Measurements from ENCODE around the gene ABCB7.

ABCB7 gene

DNA sequence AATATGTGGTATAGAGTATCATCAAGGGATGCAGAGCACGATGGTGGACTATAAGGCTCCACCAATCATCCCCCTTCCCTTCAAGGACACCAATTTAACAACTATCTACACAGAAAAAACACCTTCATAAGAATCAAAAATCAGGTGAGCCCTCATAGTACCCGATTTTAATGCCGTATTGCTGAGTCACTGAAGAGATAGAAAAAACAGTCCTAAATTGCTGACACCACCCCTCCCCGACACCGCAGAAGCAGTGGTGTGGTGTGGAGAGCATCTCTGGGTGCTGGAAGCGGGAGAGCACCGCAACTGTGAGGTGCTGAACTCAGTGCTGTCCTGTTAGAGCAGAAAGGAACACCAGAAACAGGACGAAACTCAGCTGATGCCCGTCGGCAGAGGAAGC, 49.3 kb downstream of the ABCB7 start:
- Histone ChIP-seq H3K36me3 (ENCODE audit: control insufficient read depth in 2 of 2, insufficient read depth in 2 of 2, low read length in 2 of 2) (no peaks in the 10 kb centered on the region), H3K9ac (ENCODE audit: low read depth in 1 of 2, low read length in 2 of 2) (no peak overlapping the region), H3K27ac (ENCODE audit: low read depth in 2 of 2, low read length in 2 of 2) (no peak overlapping the region), H3K4me3 (ENCODE audit: low read length in 2 of 2) (no peak overlapping the region), H3K4me1 (ENCODE audit: control insufficient read depth in 2 of 2, insufficient read depth in 2 of 2, low read length in 2 of 2) (no peaks in the 10 kb centered on the region), H3K9me3 (ENCODE audit: control insufficient read depth in 2 of 2, low read length in 2 of 2) (no peaks in the 10 kb centered on the region), H3K27me3 (ENCODE audit: control insufficient read depth in 2 of 2, insufficient read depth in 2 of 2, low read length in 2 of 2) (no peaks in the 10 kb centered on the region)

DNA sequence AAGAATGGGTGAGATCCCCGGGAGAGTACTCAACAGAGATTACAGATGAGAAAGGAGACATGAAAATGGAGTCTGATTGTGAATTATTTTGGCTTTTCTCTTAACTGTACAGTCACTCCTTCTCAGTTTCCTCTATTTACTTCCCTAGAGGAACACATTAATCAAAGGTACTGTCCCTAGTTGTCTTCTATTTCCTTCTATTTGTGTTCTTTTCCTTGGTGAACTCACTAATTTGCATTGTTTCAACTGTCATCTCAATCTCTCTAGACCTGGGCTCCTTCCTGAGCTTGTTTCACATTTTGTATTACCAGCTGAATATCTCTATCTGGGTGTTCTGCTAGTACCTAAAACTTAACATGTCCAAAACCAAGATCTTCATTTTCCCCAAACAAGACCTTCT, 59.8 kb downstream of the ABCB7 start:
- H3K36me3 ChIP-seq (ENCODE audit: control insufficient read depth in 2 of 2, insufficient read depth in 2 of 2, low read length in 2 of 2): no peaks in the 10 kb centered on the region
- H3K4me3 ChIP-seq (ENCODE audit: low read length in 2 of 2): no peak overlapping the region
- no peaks in the 10 kb centered on the region for H3K27me3 ChIP-seq (ENCODE audit: control insufficient read depth in 2 of 2, insufficient read depth in 2 of 2, low read length in 2 of 2)
- no peak overlapping the region for H3K27ac ChIP-seq (ENCODE audit: low read depth in 2 of 2, low read length in 2 of 2)
- no peak overlapping the region for H3K9ac ChIP-seq (ENCODE audit: low read depth in 1 of 2, low read length in 2 of 2)
- no peaks in the 10 kb centered on the region for H3K9me3 ChIP-seq (ENCODE audit: control insufficient read depth in 2 of 2, low read length in 2 of 2)
- H3K4me1 ChIP-seq (ENCODE audit: control insufficient read depth in 2 of 2, insufficient read depth in 2 of 2, low read length in 2 of 2): no peaks in the 10 kb centered on the region

GRCh38 chrX:75086731-75087195, 69.3 kb downstream of the ABCB7 start:
- no peak overlapping the region for H3K27ac ChIP-seq (ENCODE audit: low read depth in 2 of 2, low read length in 2 of 2)

DNA sequence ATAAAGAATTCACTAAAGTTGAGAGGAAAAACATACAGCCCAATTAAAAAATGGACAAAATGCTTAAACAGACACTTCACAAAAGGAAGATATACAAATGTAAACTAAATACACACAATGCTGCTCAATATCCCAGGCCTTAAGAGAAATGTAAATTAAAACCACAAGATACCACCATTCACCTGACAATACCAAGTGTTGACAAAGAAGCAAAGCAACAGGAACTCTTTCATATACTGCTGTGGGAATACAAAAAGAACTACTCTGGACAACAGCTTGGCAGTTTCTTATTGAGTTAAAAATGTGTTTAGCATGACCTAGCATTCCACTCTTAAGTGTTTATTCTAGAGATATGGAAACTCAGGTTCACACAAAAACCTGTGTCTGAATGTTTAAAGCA, 71.3 kb downstream of the ABCB7 start:
- Histone ChIP-seq H3K4me3 (ENCODE audit: low read length in 2 of 2) (no peak overlapping the region), H3K9me3 (ENCODE audit: control insufficient read depth in 2 of 2, low read length in 2 of 2) (no peaks in the 10 kb centered on the region), H3K4me1 (ENCODE audit: control insufficient read depth in 2 of 2, insufficient read depth in 2 of 2, low read length in 2 of 2) (no peaks in the 10 kb centered on the region), H3K36me3 (ENCODE audit: control insufficient read depth in 2 of 2, insufficient read depth in 2 of 2, low read length in 2 of 2) (no peaks in the 10 kb centered on the region), H3K9ac (ENCODE audit: low read depth in 1 of 2, low read length in 2 of 2) (no peak overlapping the region), H3K27me3 (ENCODE audit: control insufficient read depth in 2 of 2, insufficient read depth in 2 of 2, low read length in 2 of 2) (no peaks in the 10 kb centered on the region), H3K27ac (ENCODE audit: low read depth in 2 of 2, low read length in 2 of 2) (no peak overlapping the region)

More at GRCh38 chrX:75086731-75087195, 69.3 kb downstream of the ABCB7 start:
- Histone ChIP-seq H3K27me3 (ENCODE audit: control insufficient read depth in 2 of 2, insufficient read depth in 2 of 2, low read length in 2 of 2) (no peaks in the 10 kb centered on the region), H3K4me3 (ENCODE audit: low read length in 2 of 2) (no peak overlapping the region), H3K4me1 (ENCODE audit: control insufficient read depth in 2 of 2, insufficient read depth in 2 of 2, low read length in 2 of 2) (no peaks in the 10 kb centered on the region), H3K36me3 (ENCODE audit: control insufficient read depth in 2 of 2, insufficient read depth in 2 of 2, low read length in 2 of 2) (no peaks in the 10 kb centered on the region), H3K9me3 (ENCODE audit: control insufficient read depth in 2 of 2, low read length in 2 of 2) (no peaks in the 10 kb centered on the region), H3K9ac (ENCODE audit: low read depth in 1 of 2, low read length in 2 of 2) (no peak overlapping the region)

GRCh38 chrX:75076429-75076828, 79.7 kb downstream of the ABCB7 start:
- Histone ChIP-seq H3K9ac (ENCODE audit: low read depth in 1 of 2, low read length in 2 of 2) (no peak overlapping the region), H3K36me3 (ENCODE audit: control insufficient read depth in 2 of 2, insufficient read depth in 2 of 2, low read length in 2 of 2) (no peaks in the 10 kb centered on the region), H3K27me3 (ENCODE audit: control insufficient read depth in 2 of 2, insufficient read depth in 2 of 2, low read length in 2 of 2) (no peaks in the 10 kb centered on the region), H3K4me1 (ENCODE audit: control insufficient read depth in 2 of 2, insufficient read depth in 2 of 2, low read length in 2 of 2) (no peaks in the 10 kb centered on the region), H3K9me3 (ENCODE audit: control insufficient read depth in 2 of 2, low read length in 2 of 2) (no peaks in the 10 kb centered on the region), H3K27ac (ENCODE audit: low read depth in 2 of 2, low read length in 2 of 2) (no peak overlapping the region), H3K4me3 (ENCODE audit: low read length in 2 of 2) (no peak overlapping the region)

- H3K4me1 ChIP-seq (ENCODE audit: control insufficient read depth in 2 of 2, insufficient read depth in 2 of 2, low read length in 2 of 2): no peaks in the 10 kb centered on the region
- H3K27ac ChIP-seq (ENCODE audit: low read depth in 2 of 2, low read length in 2 of 2): no peak overlapping the region
- H3K36me3 ChIP-seq (ENCODE audit: control insufficient read depth in 2 of 2, insufficient read depth in 2 of 2, low read length in 2 of 2): no peaks in the 10 kb centered on the region
- no peaks in the 10 kb centered on the region for H3K9me3 ChIP-seq (ENCODE audit: control insufficient read depth in 2 of 2, low read length in 2 of 2)
- H3K4me3 ChIP-seq (ENCODE audit: low read length in 2 of 2): no peak overlapping the region
- no peaks in the 10 kb centered on the region for H3K27me3 ChIP-seq (ENCODE audit: control insufficient read depth in 2 of 2, insufficient read depth in 2 of 2, low read length in 2 of 2)
- no peak overlapping the region for H3K9ac ChIP-seq (ENCODE audit: low read depth in 1 of 2, low read length in 2 of 2)
Measured at GRCh38 chrX:75074475-75074874, 81.6 kb downstream of the ABCB7 start.

DNA sequence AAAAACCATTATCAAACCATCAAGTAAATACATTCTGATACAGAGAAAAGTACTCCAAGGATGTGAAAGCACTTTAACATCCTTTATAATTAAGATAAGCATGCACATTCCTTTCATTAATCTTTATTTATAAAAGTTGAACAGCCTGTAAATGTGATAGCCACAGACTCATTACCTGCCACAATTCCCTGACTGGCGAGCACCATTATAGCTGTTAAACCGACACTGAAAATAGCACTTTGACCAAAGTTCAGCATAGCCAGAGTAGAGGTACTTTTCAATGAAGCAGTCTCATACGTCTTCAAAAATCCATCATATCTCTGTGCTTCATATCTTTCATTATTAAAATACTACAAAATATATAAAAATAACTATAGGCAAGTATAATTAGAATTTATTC, 84.7 kb downstream of the ABCB7 start:
- Histone ChIP-seq H3K9ac (ENCODE audit: low read depth in 1 of 2, low read length in 2 of 2) (no peak overlapping the region), H3K36me3 (ENCODE audit: control insufficient read depth in 2 of 2, insufficient read depth in 2 of 2, low read length in 2 of 2) (no peaks in the 10 kb centered on the region), H3K4me3 (ENCODE audit: low read length in 2 of 2) (no peak overlapping the region), H3K27ac (ENCODE audit: low read depth in 2 of 2, low read length in 2 of 2) (no peak overlapping the region), H3K4me1 (ENCODE audit: control insufficient read depth in 2 of 2, insufficient read depth in 2 of 2, low read length in 2 of 2) (no peaks in the 10 kb centered on the region), H3K27me3 (ENCODE audit: control insufficient read depth in 2 of 2, insufficient read depth in 2 of 2, low read length in 2 of 2) (no peaks in the 10 kb centered on the region), H3K9me3 (ENCODE audit: control insufficient read depth in 2 of 2, low read length in 2 of 2) (no peaks in the 10 kb centered on the region)

DNA sequence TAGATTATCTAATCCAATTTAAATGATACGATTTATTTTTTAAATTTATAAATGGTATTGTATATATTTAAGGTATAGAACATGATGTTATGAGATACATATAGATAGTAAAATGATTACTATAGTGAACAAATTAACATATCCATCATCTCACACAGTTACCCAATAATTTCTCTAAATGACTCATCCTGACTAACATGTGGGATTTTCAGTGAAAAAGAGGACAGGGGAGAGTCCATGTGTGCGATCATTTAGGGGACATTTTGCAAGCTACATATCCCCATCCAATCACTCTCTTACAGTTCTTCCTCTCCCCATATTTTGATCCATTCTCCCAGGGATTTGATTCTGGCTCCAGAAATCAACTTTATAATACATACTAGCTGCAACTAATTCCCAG, 88.2 kb downstream of the ABCB7 start:
- no peaks in the 10 kb centered on the region for H3K27me3 ChIP-seq (ENCODE audit: control insufficient read depth in 2 of 2, insufficient read depth in 2 of 2, low read length in 2 of 2)
- H3K27ac ChIP-seq (ENCODE audit: low read depth in 2 of 2, low read length in 2 of 2): no peak overlapping the region
- no peaks in the 10 kb centered on the region for H3K36me3 ChIP-seq (ENCODE audit: control insufficient read depth in 2 of 2, insufficient read depth in 2 of 2, low read length in 2 of 2)
- H3K4me1 ChIP-seq (ENCODE audit: control insufficient read depth in 2 of 2, insufficient read depth in 2 of 2, low read length in 2 of 2): no peaks in the 10 kb centered on the region
- H3K9me3 ChIP-seq (ENCODE audit: control insufficient read depth in 2 of 2, low read length in 2 of 2): no peaks in the 10 kb centered on the region
- no peak overlapping the region for H3K9ac ChIP-seq (ENCODE audit: low read depth in 1 of 2, low read length in 2 of 2)
- H3K4me3 ChIP-seq (ENCODE audit: low read length in 2 of 2): no peak overlapping the region

- H3K4me3 ChIP-seq (ENCODE audit: low read length in 2 of 2): no peak overlapping the region
- no peaks in the 10 kb centered on the region for H3K27me3 ChIP-seq (ENCODE audit: control insufficient read depth in 2 of 2, insufficient read depth in 2 of 2, low read length in 2 of 2)
- no peaks in the 10 kb centered on the region for H3K36me3 ChIP-seq (ENCODE audit: control insufficient read depth in 2 of 2, insufficient read depth in 2 of 2, low read length in 2 of 2)
- no peak overlapping the region for H3K9ac ChIP-seq (ENCODE audit: low read depth in 1 of 2, low read length in 2 of 2)
- no peak overlapping the region for H3K27ac ChIP-seq (ENCODE audit: low read depth in 2 of 2, low read length in 2 of 2)
- no peaks in the 10 kb centered on the region for H3K4me1 ChIP-seq (ENCODE audit: control insufficient read depth in 2 of 2, insufficient read depth in 2 of 2, low read length in 2 of 2)
- no peaks in the 10 kb centered on the region for H3K9me3 ChIP-seq (ENCODE audit: control insufficient read depth in 2 of 2, low read length in 2 of 2)
Measured at GRCh38 chrX:75061701-75062100, 94.4 kb downstream of the ABCB7 start.

DNA sequence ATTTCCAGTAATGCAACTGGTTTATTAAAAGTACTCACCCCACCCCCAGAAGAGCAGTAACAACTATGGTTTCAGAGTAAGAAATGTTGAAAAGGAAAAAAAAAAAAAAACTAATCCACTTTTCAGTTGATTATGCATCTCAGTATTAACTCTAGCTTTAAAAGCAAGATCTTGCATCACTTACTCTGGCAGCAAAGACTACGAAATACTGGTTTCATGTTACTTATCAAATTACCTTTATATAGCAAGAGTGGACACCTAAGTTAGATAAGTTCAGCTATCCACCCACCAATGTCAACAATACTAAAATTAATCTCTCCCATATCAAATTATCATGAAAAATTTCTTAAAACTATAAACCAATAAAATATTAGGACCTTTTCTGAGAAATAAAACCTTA, 105.0 kb downstream of the ABCB7 start:
- Histone ChIP-seq H3K36me3 (ENCODE audit: control insufficient read depth in 2 of 2, insufficient read depth in 2 of 2, low read length in 2 of 2) (no peaks in the 10 kb centered on the region), H3K9ac (ENCODE audit: low read depth in 1 of 2, low read length in 2 of 2) (no peak overlapping the region), H3K4me1 (ENCODE audit: control insufficient read depth in 2 of 2, insufficient read depth in 2 of 2, low read length in 2 of 2) (no peaks in the 10 kb centered on the region), H3K27ac (ENCODE audit: low read depth in 2 of 2, low read length in 2 of 2) (no peak overlapping the region), H3K9me3 (ENCODE audit: control insufficient read depth in 2 of 2, low read length in 2 of 2) (no peaks in the 10 kb centered on the region), H3K27me3 (ENCODE audit: control insufficient read depth in 2 of 2, insufficient read depth in 2 of 2, low read length in 2 of 2) (no peaks in the 10 kb centered on the region), H3K4me3 (ENCODE audit: low read length in 2 of 2) (no peak overlapping the region)

DNA sequence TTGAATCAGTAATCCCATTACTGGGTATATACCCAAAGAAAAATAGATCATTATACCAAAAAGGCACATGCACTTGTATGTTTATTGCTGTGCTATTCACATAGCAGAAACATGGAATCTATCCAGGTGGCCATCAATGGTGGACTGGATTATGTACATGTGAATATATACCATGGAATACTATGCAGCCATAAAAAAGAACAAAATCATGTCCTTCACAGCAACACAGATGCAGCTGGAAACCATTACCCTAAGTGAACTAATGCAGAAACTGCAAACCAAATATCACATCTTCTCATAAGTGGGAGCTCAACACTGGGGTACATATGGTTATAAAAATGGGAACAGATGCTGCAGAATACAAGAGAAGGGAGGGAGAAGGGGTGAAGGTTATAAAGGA, 110.7 kb downstream of the ABCB7 start:
- Histone ChIP-seq H3K4me3 (ENCODE audit: low read length in 2 of 2) (no peak overlapping the region), H3K4me1 (ENCODE audit: control insufficient read depth in 2 of 2, insufficient read depth in 2 of 2, low read length in 2 of 2) (no peaks in the 10 kb centered on the region), H3K27ac (ENCODE audit: low read depth in 2 of 2, low read length in 2 of 2) (no peak overlapping the region), H3K9me3 (ENCODE audit: control insufficient read depth in 2 of 2, low read length in 2 of 2) (no peaks in the 10 kb centered on the region), H3K9ac (ENCODE audit: low read depth in 1 of 2, low read length in 2 of 2) (no peak overlapping the region), H3K36me3 (ENCODE audit: control insufficient read depth in 2 of 2, insufficient read depth in 2 of 2, low read length in 2 of 2) (no peaks in the 10 kb centered on the region), H3K27me3 (ENCODE audit: control insufficient read depth in 2 of 2, insufficient read depth in 2 of 2, low read length in 2 of 2) (no peaks in the 10 kb centered on the region)
